Neural progenitor cell (in vitro differentiated cells): ENCODE measurements around the gene PRKD1. TPM values are rescaled to one million over a fixed set of nuclear protein-coding genes. Genes with fewer than 3 reads are reported as not detected.

Experiments
- DNase-seq: peaks from one replicate; pipeline ENCODE4 v3.0.0-alpha.2; 2016; ENCODE audit warnings: low spot score
- H2AFZ ChIP-seq: fragments of 200-600 bp; sonication (generic); replicated peaks from 2 replicates; pipeline ENCODE4 v1.6.1; 2016; ENCODE audit warnings: antibody characterized with exemption
- H3F3A ChIP-seq: fragments of 200-600 bp; sonication (generic); 2 replicates; pipeline ENCODE4 v1.6.1; 2016; ENCODE audit warnings: antibody characterized with exemption, low read depth
- H3K27ac ChIP-seq: fragments of 200-600 bp; sonication (generic); 2 replicates; pipeline ENCODE4 v1.5.1; 2016; ENCODE audit warnings: mild to moderate bottlenecking
- H3K27me3 ChIP-seq: fragments of 200-600 bp; sonication (generic); 2 replicates; pipeline ENCODE4 v1.6.1; 2016; ENCODE audit warnings: mild to moderate bottlenecking, moderate library complexity
- H3K36me3 ChIP-seq: fragments of 200-600 bp; sonication (generic); 2 replicates; pipeline ENCODE4 v1.5.1; 2016
- H3K4me1 ChIP-seq: fragments of 200-600 bp; sonication (generic); 2 replicates; pipeline ENCODE4 v1.6.1; 2016; ENCODE audit warnings: mixed run types
- H3K4me2 ChIP-seq: fragments of 200-600 bp; sonication (generic); 2 replicates; pipeline ENCODE4 v1.6.1; 2016
- H3K4me3 ChIP-seq: fragments of 200-600 bp; sonication (generic); 2 replicates; pipeline ENCODE4 v1.5.1; 2016
- H3K79me2 ChIP-seq: fragments of 200-600 bp; sonication (generic); 2 replicates; pipeline ENCODE4 v1.6.1; 2016; ENCODE audit warnings: low read depth
- H3K9ac ChIP-seq: fragments of 200-600 bp; sonication (generic); 2 replicates; pipeline ENCODE4 v1.6.1; 2016
- H3K9me3 ChIP-seq: fragments of 200-600 bp; sonication (generic); 2 replicates; pipeline ENCODE4 v1.5.1; 2016; ENCODE audit warnings: low read depth
- H4K20me1 ChIP-seq: fragments of 200-600 bp; sonication (generic); 2 replicates; pipeline ENCODE4 v1.6.1; 2016; ENCODE audit warnings: low read depth
- H3K27ac Mint-ChIP-seq: 3 replicates; pipeline ENCODE4 v1.8.0; 2021; ENCODE audit warnings: mixed read lengths
- H3K27me3 Mint-ChIP-seq: 2 replicates; pipeline ENCODE4 v1.8.0; 2022; ENCODE audit warnings: low read depth, mild to moderate bottlenecking, inconsistent platforms, moderate library complexity, mixed read lengths; ENCODE audit not compliant: insufficient read depth
- H3K36me3 Mint-ChIP-seq: 3 replicates; pipeline ENCODE4 v1.8.0; 2021; ENCODE audit warnings: mixed read lengths
- H3K4me1 Mint-ChIP-seq: 3 replicates; pipeline ENCODE4 v1.8.0; 2021; ENCODE audit warnings: mixed read lengths
- H3K4me3 Mint-ChIP-seq: 3 replicates; pipeline ENCODE4 v1.8.0; 2021; ENCODE audit warnings: mild to moderate bottlenecking, moderate library complexity, mixed read lengths
- H3K9me3 Mint-ChIP-seq: 3 replicates; pipeline ENCODE4 v1.8.0; 2020; ENCODE audit warnings: mixed read lengths
- EZH2 ChIP-seq: fragments of 200-600 bp; sonication (generic); IDR thresholded peaks from 2 replicates; pipeline ENCODE4 v1.6.1; 2017; ENCODE audit warnings: antibody characterized with exemption, mild to moderate bottlenecking, moderate library complexity
- EZH2phosphoT487 ChIP-seq: fragments of 200-600 bp; sonication (generic); IDR thresholded peaks from 2 replicates; pipeline ENCODE4 v1.6.1; 2017; ENCODE audit warnings: antibody characterized with exemption
- total RNA-seq: library from RNA; depleted of rRNA; stranded (reverse); fragments of >200 nt; gene quantifications from 2 replicates; pipeline ENCODE4 v1.2.3, GENCODE V29; 2015; ENCODE audit warnings: low replicate concordance
- TF ChIP-seq, protein P1 (sequence below): fragments of 200-600 bp; sonication (generic); IDR thresholded peaks from 2 replicates; pipeline ENCODE4 v1.5.1; 2017; ENCODE audit warnings: antibody characterized with exemption, mild to moderate bottlenecking

Gene PRKD1
- total RNA-seq, 1 donor from 2014 or later = 8.7 TPM

GRCh38 chr14:29687866-29688265 is 239.8 kb downstream of the PRKD1 start:
- H3K4me2 ChIP-seq = no peak overlapping the region
- Mint-ChIP-seq H3K27ac (no peak overlapping the region), H3K9me3 (no peaks in the 10 kb centered on the region)

DNA sequence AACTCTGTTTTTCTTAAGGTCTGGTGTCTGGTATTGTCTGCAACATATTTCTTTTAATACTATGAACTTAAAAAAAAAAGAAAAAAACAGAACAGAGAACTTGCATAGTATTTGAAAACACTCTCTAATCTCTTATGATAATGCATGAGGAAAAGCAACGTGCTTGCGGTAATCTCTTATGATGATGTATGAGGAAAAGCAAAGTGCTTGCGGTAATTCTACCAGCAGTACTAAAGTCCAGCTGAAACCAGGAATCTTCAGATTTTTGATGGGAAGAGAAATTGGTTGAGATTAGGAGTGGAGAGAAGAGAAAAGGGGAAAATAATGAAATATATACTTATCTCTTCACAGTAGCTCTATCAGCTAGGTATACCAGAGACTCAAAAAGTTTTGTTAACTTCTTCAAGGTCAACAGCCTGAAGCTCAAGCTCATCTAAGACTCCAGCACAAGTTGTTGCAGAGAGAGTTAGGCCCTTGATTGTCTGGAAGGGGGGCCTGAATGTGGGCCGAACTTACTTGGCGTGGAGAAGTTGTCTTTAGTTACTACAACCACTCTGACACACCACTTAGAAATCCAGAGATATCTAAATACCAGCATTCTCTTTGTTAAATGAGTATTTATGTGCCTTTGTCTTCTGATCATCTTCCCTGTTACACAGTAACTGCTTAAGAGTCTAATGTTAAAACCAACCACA is 240.4 kb downstream of the PRKD1 start:
- Mint-ChIP-seq H3K36me3 (no peaks in the 10 kb centered on the region), H3K9me3 (no peaks in the 10 kb centered on the region), H3K4me3 (no peak overlapping the region), H3K4me1 (peaks cover 2% of the 10 kb centered on the region), H3K27ac (no peak overlapping the region), H3K27me3 (no peaks in the 10 kb centered on the region)
- no peaks in the 10 kb centered on the region for H4K20me1 ChIP-seq
- H3K27me3 ChIP-seq = no peaks in the 10 kb centered on the region
- no peak overlapping the region for H3K4me3 ChIP-seq
- H3F3A ChIP-seq = no peaks in the 10 kb centered on the region
- H3K27ac ChIP-seq = no peak overlapping the region
- H3K9ac ChIP-seq = no peak overlapping the region
- H3K79me2 ChIP-seq = no peaks in the 10 kb centered on the region
- no peak overlapping the region for H2AFZ ChIP-seq
- no peaks in the 10 kb centered on the region for H3K9me3 ChIP-seq
- no peak overlapping the region for H3K4me2 ChIP-seq
- H3K36me3 ChIP-seq = no peaks in the 10 kb centered on the region
- H3K4me1 ChIP-seq = no peaks in the 10 kb centered on the region
- no peak for DNase-seq
- TF ChIP-seq EZH2phosphoT487 (no peak), EZH2 (no peak)
- TF ChIP-seq, protein P1, sequence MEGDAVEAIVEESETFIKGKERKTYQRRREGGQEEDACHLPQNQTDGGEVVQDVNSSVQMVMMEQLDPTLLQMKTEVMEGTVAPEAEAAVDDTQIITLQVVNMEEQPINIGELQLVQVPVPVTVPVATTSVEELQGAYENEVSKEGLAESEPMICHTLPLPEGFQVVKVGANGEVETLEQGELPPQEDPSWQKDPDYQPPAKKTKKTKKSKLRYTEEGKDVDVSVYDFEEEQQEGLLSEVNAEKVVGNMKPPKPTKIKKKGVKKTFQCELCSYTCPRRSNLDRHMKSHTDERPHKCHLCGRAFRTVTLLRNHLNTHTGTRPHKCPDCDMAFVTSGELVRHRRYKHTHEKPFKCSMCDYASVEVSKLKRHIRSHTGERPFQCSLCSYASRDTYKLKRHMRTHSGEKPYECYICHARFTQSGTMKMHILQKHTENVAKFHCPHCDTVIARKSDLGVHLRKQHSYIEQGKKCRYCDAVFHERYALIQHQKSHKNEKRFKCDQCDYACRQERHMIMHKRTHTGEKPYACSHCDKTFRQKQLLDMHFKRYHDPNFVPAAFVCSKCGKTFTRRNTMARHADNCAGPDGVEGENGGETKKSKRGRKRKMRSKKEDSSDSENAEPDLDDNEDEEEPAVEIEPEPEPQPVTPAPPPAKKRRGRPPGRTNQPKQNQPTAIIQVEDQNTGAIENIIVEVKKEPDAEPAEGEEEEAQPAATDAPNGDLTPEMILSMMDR = no peak

More at GRCh38 chr14:29687866-29688265, 239.8 kb downstream of the PRKD1 start:
- Mint-ChIP-seq H3K36me3 (no peaks in the 10 kb centered on the region), H3K27me3 (no peaks in the 10 kb centered on the region), H3K4me1 (peaks cover 2% of the 10 kb centered on the region), H3K4me3 (no peak overlapping the region)
- Histone ChIP-seq H3K36me3 (no peaks in the 10 kb centered on the region), H3K79me2 (no peaks in the 10 kb centered on the region), H3K9ac (no peak overlapping the region), H4K20me1 (no peaks in the 10 kb centered on the region), H3K9me3 (no peaks in the 10 kb centered on the region), H3K4me3 (no peak overlapping the region), H2AFZ (no peak overlapping the region), H3K4me1 (no peaks in the 10 kb centered on the region), H3K27ac (no peak overlapping the region), H3K27me3 (no peaks in the 10 kb centered on the region), H3F3A (no peaks in the 10 kb centered on the region)
- TF ChIP-seq EZH2 (no peak), EZH2phosphoT487 (no peak)
- TF ChIP-seq, protein P1 = no peak
- DNase-seq = no peak

DNA sequence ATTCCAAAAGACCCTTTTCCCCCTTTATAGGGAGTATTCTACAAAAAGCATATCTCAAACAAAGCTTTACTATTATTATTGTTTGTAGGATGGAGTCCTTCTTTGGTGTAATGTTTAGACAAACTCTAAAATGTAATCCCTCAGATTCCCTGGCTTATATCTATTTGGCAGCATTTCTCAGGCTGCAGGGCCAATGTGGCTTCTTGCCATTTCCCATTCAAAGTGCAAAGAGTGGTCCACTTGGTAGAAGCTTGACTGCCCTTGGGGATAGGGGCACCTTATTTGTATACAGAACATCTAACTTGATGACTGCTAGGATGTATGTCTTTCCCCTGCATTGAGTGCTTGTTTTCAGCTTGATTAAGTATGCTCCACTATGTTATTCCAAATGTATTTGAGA is 242.7 kb downstream of the PRKD1 start:
- no peak overlapping the region for H3K9ac ChIP-seq
- no peaks in the 10 kb centered on the region for H3K36me3 ChIP-seq
- DNase-seq = no peak
- H3K27me3 Mint-ChIP-seq = no peaks in the 10 kb centered on the region
- H3K9me3 ChIP-seq = no peaks in the 10 kb centered on the region
- TF ChIP-seq EZH2phosphoT487 = no peak
- TF ChIP-seq, protein P1 = no peak
- no peak for TF ChIP-seq EZH2
- no peaks in the 10 kb centered on the region for H4K20me1 ChIP-seq
- no peaks in the 10 kb centered on the region for H3F3A ChIP-seq
- no peak overlapping the region for H2AFZ ChIP-seq
- H3K4me3 ChIP-seq = no peak overlapping the region
- H3K79me2 ChIP-seq = no peaks in the 10 kb centered on the region
- H3K4me3 Mint-ChIP-seq = no peak overlapping the region
- H3K9me3 Mint-ChIP-seq = no peaks in the 10 kb centered on the region
- H3K27ac ChIP-seq = no peak overlapping the region
- H3K27me3 ChIP-seq = no peaks in the 10 kb centered on the region
- peaks cover 7% of the 10 kb centered on the region for H3K4me1 ChIP-seq
- no peak overlapping the region for H3K27ac Mint-ChIP-seq
- no peaks in the 10 kb centered on the region for H3K36me3 Mint-ChIP-seq
- no peak overlapping the region for H3K4me2 ChIP-seq
- H3K4me1 Mint-ChIP-seq = peaks cover 2% of the 10 kb centered on the region
